ENCODE data around the gene TBC1D3B. TPM values are rescaled to one million over a fixed set of nuclear protein-coding genes. Genes with fewer than 3 reads are reported as not detected.

TBC1D3B gene
- total and polyA plus RNA-seq, 10 of the 15 experiments (the other 5 are each of a cell fraction or from before 2014, with no cell fraction given): 0.67 to 8.5 (median 1.7) TPM; not detected in 2

DNA sequence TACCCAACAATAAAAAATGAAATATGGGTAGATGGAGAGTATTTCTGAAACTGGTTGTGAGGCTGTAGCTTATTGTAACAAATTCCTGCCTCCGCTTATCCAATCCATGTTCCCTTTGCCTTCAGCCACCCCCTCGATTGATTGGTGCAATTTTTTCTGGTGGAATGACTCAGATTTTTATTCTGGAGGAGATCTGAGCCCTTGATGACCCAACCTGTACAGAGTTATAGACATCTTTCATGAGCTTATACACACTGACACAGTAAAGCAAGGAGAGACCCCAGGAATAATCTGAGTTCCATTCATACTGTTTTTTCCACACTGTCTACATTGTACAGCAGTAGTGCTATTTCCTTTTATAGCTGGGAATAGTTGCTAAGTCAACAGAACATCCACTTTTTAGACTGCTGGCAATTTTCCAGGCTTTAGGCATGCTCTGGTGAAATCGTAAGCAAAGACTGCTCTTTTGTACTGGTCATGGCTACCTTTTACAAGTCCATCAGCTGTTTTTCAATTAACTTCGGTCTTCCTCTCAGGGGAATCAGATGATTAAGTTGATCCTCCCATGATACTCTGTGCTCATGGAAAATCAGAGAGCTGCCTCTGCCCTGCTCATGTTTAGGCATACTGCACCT is 42.7 kb downstream of the TBC1D3B start:
- Histone ChIP-seq H2AFZ (ENCODE audit: control insufficient read depth, low read depth, low read length) (no peak overlapping the region), H3K9ac (ENCODE audit: control insufficient read depth, insufficient read depth, low read length) (no peak overlapping the region), H3K4me2 (ENCODE audit: control insufficient read depth, insufficient read depth) (no peak overlapping the region), H3K36me3 (ENCODE audit: control insufficient read depth in 2 of 2, insufficient read depth in 2 of 2, low read length in 1 of 2) (no peaks in the 10 kb centered on the region), H3K79me2 (ENCODE audit: control insufficient read depth, insufficient read depth, low read length) (no peaks in the 10 kb centered on the region), H3K4me3 (no peak overlapping the region), H3K4me1 (ENCODE audit: control insufficient read depth, insufficient read depth, low read length) (peaks cover 29% of the 10 kb centered on the region), H3K9me3 (replicated peaks; ENCODE audit: control insufficient read depth, insufficient read depth, low read length) (no peaks in the 10 kb centered on the region; the same call in 1 of the 3 replicates), H3K27me3 (replicated peaks in 1 of 2; ENCODE audit: control insufficient read depth in 2 of 2, insufficient read depth in 2 of 2, low read length in 1 of 2) (no peaks in the 10 kb centered on the region), H3K27ac (ENCODE audit: control insufficient read depth, insufficient read depth) (no peak overlapping the region), H4K20me1 (ENCODE audit: control insufficient read depth, insufficient read depth) (no peaks in the 10 kb centered on the region)
- SMC1A ChIA-PET (ENCODE audit: uncharacterized antibody, unreplicated experiment): interaction anchor here (0.6 to 11.5 kb wide), 15 partner anchors 12 to 160 kb away, joined by 3 to 128 read pairs (median 6); partner anchors contain the start of genes CCL3 and CCL4
- BruUV-seq (replicated peaks): no TSS peak
- CTCF ChIA-PET: interaction anchor here (0.9 to 4.9 kb wide), 7 partner anchors 10 to 164 kb away, joined by 3 to 28 read pairs (median 15); partner anchors contain the start of gene CCL3
- no peak for DNase-seq (ENCODE audit: low read depth, low spot score)
- FAIRE-seq: no peak
- in situ Hi-C loops (cut with MboI) (loop anchor here (25.0 kb wide), 1 partner anchor 354 kb away; the partner anchor contains the start of gene ZNHIT3), intact Hi-C loops (cut with micrococcal nuclease; ENCODE audit: unreplicated experiment) (loop anchor here (5.0 kb wide), 1 partner anchor 41 kb away; the partner anchor contains the start of gene CCL3)
- ATAC-seq: no peak
- RAD21 ChIA-PET (ENCODE audit: unreplicated experiment): interaction anchor here (1.5 to 6.3 kb wide), 8 partner anchors 12 to 158 kb away, joined by 4 to 58 read pairs (median 17); partner anchors contain the start of genes CCL3, CCL3L1 and CCL3L3
- TF ChIP-seq SPI1 (IDR thresholded peaks at IDR 0.05; ENCODE audit: borderline replicate concordance, insufficient read depth, low read depth, low read length) (no peak), MYC (IDR thresholded peaks at IDR 0.05; ENCODE audit: insufficient read depth, insufficient read length, insufficient replicate concordance, low read length, severe bottlenecking) (no peak), ASH2L (IDR thresholded peaks at IDR 0.05; ENCODE audit: borderline replicate concordance, low read depth) (no peak), SMC3 (IDR thresholded peaks at IDR 0.05; ENCODE audit: borderline replicate concordance, low read length) (no peak), JUNB (IDR thresholded peaks at IDR 0.05) (no peak), ETV6 (conservative IDR thresholded peaks at IDR 0.05 in 1 of 2, IDR thresholded peaks at IDR 0.05 in 1 of 2; ENCODE audit: borderline replicate concordance in 1 of 2, low read depth in 1 of 2) (no peak), KLF5 (IDR thresholded peaks at IDR 0.05; ENCODE audit: partially characterized antibody) (no peak)
- 54% methylated on average over 4 of the region's 4 CpGs for WGBS (ENCODE audit: insufficient coverage, insufficient replicate concordance, low lambda C conversion rate, missing lambda C conversion rate)
- POLR2A ChIA-PET: interaction anchor here (0.6 to 3.1 kb wide), 11 partner anchors 8 to 255 kb away, joined by 3 to 14 read pairs (median 4); partner anchors contain the start of gene RDM1
